HG03196 (cell line): Measurements from ENCODE around the gene ZMYND19.
A peak's percentile ranks its signal among the peaks of the same experiment; 100 is the strongest.
"Not testable (repeated sequence)": the region's sequence is repeated elsewhere in the genome, so short reads cannot be mapped to it uniquely, and the experiment has no call there.

Source experiments
- ATAC-seq: cut with Tn5 transposase; IDR thresholded peaks from one replicate; pipeline ENCODE4 v1.9.1; 2021; ENCODE audit not compliant: unreplicated experiment

ZMYND19 gene

GRCh38 chr9:137614631-137615386 lies 24.5 kb upstream of the ZMYND19 start:
- ATAC-seq, result no peak

GRCh38 chr9:137613738-137614523 lies 23.6 kb upstream of the ZMYND19 start:
- ATAC-seq, result no peak

- ATAC-seq, result no peak
Observed at GRCh38 chr9:137613259-137613658, 22.9 kb upstream of the ZMYND19 start.

- ATAC-seq, result no peak
Observed at GRCh38 chr9:137612741-137613142, 22.4 kb upstream of the ZMYND19 start.

- no peak for ATAC-seq
Observed at GRCh38 chr9:137611623-137612609, 21.6 kb upstream of the ZMYND19 start.

- ATAC-seq, result no peak
Observed at GRCh38 chr9:137610944-137611343, 20.6 kb upstream of the ZMYND19 start.

- no peak for ATAC-seq
Observed at GRCh38 chr9:137607141-137607857, 17.0 kb upstream of the ZMYND19 start.

GRCh38 chr9:137606734-137607138 lies 16.4 kb upstream of the ZMYND19 start:
- no peak for ATAC-seq

GRCh38 chr9:137606005-137606621 lies 15.8 kb upstream of the ZMYND19 start:
- ATAC-seq, result peak; percentile 10

- ATAC-seq, result peak; percentile 66
Observed at GRCh38 chr9:137605121-137606004, 15.1 kb upstream of the ZMYND19 start, which contains the start of gene ARRDC1. Gene ARRDC1 (plus strand): TSS chr9:137605686. CDS start chr9:137605718, 32 bp downstream.

- no peak for ATAC-seq
Observed at GRCh38 chr9:137604345-137605086, 14.2 kb upstream of the ZMYND19 start.

- ATAC-seq, result no peak
Observed at GRCh38 chr9:137603879-137604278, 13.6 kb upstream of the ZMYND19 start.

- no peak for ATAC-seq
Observed at GRCh38 chr9:137602661-137603060, 12.3 kb upstream of the ZMYND19 start.

- no peak for ATAC-seq
Observed at GRCh38 chr9:137598943-137599342, 8.6 kb upstream of the ZMYND19 start.

- ATAC-seq, result not testable (repeated sequence)
Observed at GRCh38 chr9:137596577-137596976, 6.3 kb upstream of the ZMYND19 start.

- ATAC-seq, result no peak
Observed at GRCh38 chr9:137593176-137593575, 2.9 kb upstream of the ZMYND19 start.

GRCh38 chr9:137592767-137593166 lies 2.5 kb upstream of the ZMYND19 start:
- no peak for ATAC-seq

GRCh38 chr9:137590123-137590468 lies 216 bp downstream of the ZMYND19 start:
- no peak for ATAC-seq
